Posterior vena cava (tissue), 2 donors: ENCODE data around the gene ATP11A. TPM values are rescaled to one million over a fixed set of nuclear protein-coding genes. Genes with fewer than 3 reads are reported as not detected.

Experiments
- DNase-seq: peaks from one replicate; pipeline ENCODE4 v3.0.0-alpha.2; 2020; ENCODE audit warnings: low spot score
- intact Hi-C, 2 donors: fragments of 100-400 bp; cut with DNase I; formaldehyde crosslinking; loops; one replicate each; pipeline versions ENCODE4 v1.14.1 to v1.14.2; 2022 to 2023
- total RNA-seq, 2 donors: library from RNA; stranded (reverse); fragmentation: NEBNext Ultra II Directional; extraction: Animal tissue kit (Norgen Biotek cat#: 25700); gene quantifications; one replicate each; pipeline ENCODE4 v1.2.1, GENCODE V29; 2021
- donor health status: DM: yes; HTN: yes; CAD: no.
- donor health status: DM: yes; HTN: yes; CAD: no.

The ATP11A gene
- total RNA-seq, 2 donors from 2014 or later = 52.4 to 55.5 TPM

- peak; percentile 41 for DNase-seq
- intact Hi-C loops = no loop called here
Measured at GRCh38 chr13:112818040-112818697, 128.3 kb downstream of the ATP11A start.

- intact Hi-C loops = no loop called here
Measured at GRCh38 chr13:112818698-112819045, 128.8 kb downstream of the ATP11A start.

GRCh38 chr13:112819111-112819510 lies 129.3 kb downstream of the ATP11A start:
- DNase-seq = peak; percentile 46

More at GRCh38 chr13:112818698-112819045, 128.8 kb downstream of the ATP11A start:
- no peak for DNase-seq

GRCh38 chr13:112819816-112820215 lies 130.0 kb downstream of the ATP11A start:
- intact Hi-C loops = no loop called here
- DNase-seq = peak; percentile 58

More at GRCh38 chr13:112819111-112819510, 129.3 kb downstream of the ATP11A start:
- intact Hi-C loops = no loop called here

GRCh38 chr13:112820318-112820717 lies 130.5 kb downstream of the ATP11A start:
- peak; percentile 64 for DNase-seq
- intact Hi-C loops = no loop called here

- DNase-seq = no peak
- intact Hi-C loops = no loop called here
Measured at GRCh38 chr13:112821340-112822055, 131.7 kb downstream of the ATP11A start.

- intact Hi-C loops = no loop called here
- DNase-seq = peak; percentile 43
Measured at GRCh38 chr13:112822851-112823250, 133.0 kb downstream of the ATP11A start.

- peak; percentile 66 for DNase-seq
- intact Hi-C loops = no loop called here
Measured at GRCh38 chr13:112824429-112824828, 134.6 kb downstream of the ATP11A start.

GRCh38 chr13:112825071-112825470 lies 135.2 kb downstream of the ATP11A start:
- intact Hi-C loops = no loop called here
- DNase-seq = no peak

GRCh38 chr13:112825875-112826274 lies 136.0 kb downstream of the ATP11A start:
- intact Hi-C loops = no loop called here
- peak; percentile 58 for DNase-seq

- intact Hi-C loops = no loop called here
- DNase-seq = peak; percentile 36
Measured at GRCh38 chr13:112826565-112826964, 136.7 kb downstream of the ATP11A start.

- DNase-seq = peak; percentile 30
- intact Hi-C loops = no loop called here
Measured at GRCh38 chr13:112828082-112828699, 138.4 kb downstream of the ATP11A start.

GRCh38 chr13:112828756-112829155 lies 138.9 kb downstream of the ATP11A start:
- intact Hi-C loops = no loop called here
- DNase-seq = peak; percentile 43

- DNase-seq = peak; percentile 55
Measured at GRCh38 chr13:112831196-112831595, 141.4 kb downstream of the ATP11A start.

GRCh38 chr13:112831801-112832200 lies 142.0 kb downstream of the ATP11A start:
- intact Hi-C loops = loop anchor here in 1 of 2 donors (2.0 kb wide), 1 partner anchor 63 kb away; no protein-coding TSS in a partner anchor
- DNase-seq = peak; percentile 30

More at GRCh38 chr13:112831196-112831595, 141.4 kb downstream of the ATP11A start:
- intact Hi-C loops = no loop called here

- DNase-seq = no peak
- intact Hi-C loops = loop anchor here in 1 of 2 donors (2.0 kb wide), 1 partner anchor 64 kb away; no protein-coding TSS in a partner anchor
Measured at GRCh38 chr13:112832811-112833210, 143.0 kb downstream of the ATP11A start.

- DNase-seq = peak; percentile 76
- intact Hi-C loops = loop anchor here in 1 of 2 donors (2.0 kb wide), 1 partner anchor 65 kb away; no protein-coding TSS in a partner anchor
Measured at GRCh38 chr13:112833551-112834257, 143.9 kb downstream of the ATP11A start.

GRCh38 chr13:112835344-112835743 lies 145.5 kb downstream of the ATP11A start:
- intact Hi-C loops = no loop called here
- DNase-seq = peak; percentile 57

- intact Hi-C loops = no loop called here
- peak; percentile 46 for DNase-seq
Measured at GRCh38 chr13:112835796-112836195, 146.0 kb downstream of the ATP11A start.
